ENCODE results near the gene VAMP2. TPM values are rescaled to one million over a fixed set of nuclear protein-coding genes. Genes with fewer than 3 reads are reported as not detected.

VAMP2 gene
- total and polyA plus RNA-seq, 2 donors (not counting 1 experiment from before 2014, with no cell fraction given): 162 to 209 TPM

GRCh38 chr17:8155231-8155995 is 7.3 kb downstream of the VAMP2 start:
- TF ChIP-seq EZH2 (IDR thresholded peaks at IDR 0.05; ENCODE audit: borderline replicate concordance, insufficient read depth, low read depth, low read length, poor library complexity, severe bottlenecking): no peak
- TF ChIP-seq CTCF (IDR thresholded peaks at IDR 0.05): no peak
- peaks cover 56 to 85% of the 10 kb centered on the region in 2 donors for H3K4me1 ChIP-seq (ENCODE audit: control insufficient read depth in 2 of 2, insufficient read depth in 2 of 2, low read length in 2 of 2)
- peaks cover 49% of the 10 kb centered on the region for H3K4me1 Mint-ChIP-seq
- H4K20me1 ChIP-seq (ENCODE audit: control insufficient read depth, insufficient read depth, low read length, poor library complexity, severe bottlenecking): peaks cover 44% of the 10 kb centered on the region
- H3K27me3 ChIP-seq (replicated peaks in 1 of 4; ENCODE audit: control extremely low read depth in 1 of 4, control insufficient read depth in 3 of 4, insufficient read depth in 4 of 4, low read length in 3 of 4): no peaks in the 10 kb centered on the region
- H3K27ac ChIP-seq (ENCODE audit: low read length in 2 of 2): peak overlapping the region; percentile 97 to 100
- WGBS (ENCODE audit: insufficient coverage): 70% methylated on average over 14 of the region's 14 CpGs
- intact Hi-C loops (cut with micrococcal nuclease): no loop called here
- no peaks in the 10 kb centered on the region for H3K27me3 Mint-ChIP-seq
- H3K36me3 ChIP-seq (replicated peaks in 1 of 2; ENCODE audit: control extremely low read depth in 1 of 2, control insufficient read depth in 1 of 2, extremely low read depth in 1 of 2, insufficient read depth in 2 of 2, low read length in 1 of 2): peaks cover 0 to 13% of the 10 kb centered on the region in 2 experiments
- CTCF ChIA-PET: interaction anchor here (1.1 to 7.7 kb wide), 4 partner anchors 18 to 95 kb away, joined by 3 to 86 read pairs (median 17); no protein-coding TSS in a partner anchor
- peak overlapping the region; percentile 88 for H3K4me2 ChIP-seq (replicated peaks; ENCODE audit: low read depth, low read length, poor library complexity, severe bottlenecking)
- no peak overlapping the region for H2AFZ ChIP-seq (ENCODE audit: insufficient read depth, low read depth, low read length, poor library complexity, severe bottlenecking)
- H3K27ac Mint-ChIP-seq: no peak overlapping the region
- peak overlapping the region; percentile 88 for H3K9ac ChIP-seq (ENCODE audit: low read length)
- peak; percentile 53 for DNase-seq
- no peak overlapping the region for H3K4me3 Mint-ChIP-seq
- H3K9me3 ChIP-seq (ENCODE audit: control extremely low read depth in 1 of 3, control insufficient read depth in 2 of 3, insufficient read depth in 1 of 3, low read length in 2 of 3): peaks cover 0 to 6% (median 0%) of the 10 kb centered on the region in 3 donors
- ATAC-seq (ENCODE audit: low read depth): no peak
- POLR2A ChIA-PET: interaction anchor here (0.7 to 4.5 kb wide), 10 partner anchors 16 to 852 kb away, joined by 3 to 23 read pairs (median 9); partner anchors contain the start of genes ALOXE3, BORCS6, SLC25A35 and TMEM107
- peak overlapping the region; percentile 69 to 96 (median 84) for H3K4me3 ChIP-seq (ENCODE audit: control extremely low read depth in 1 of 5, extremely low read depth in 1 of 5, insufficient read depth in 1 of 5, low read depth in 2 of 5, low read length in 4 of 5)
- H3K79me2 ChIP-seq (ENCODE audit: control insufficient read depth, insufficient read depth, low read length): peaks cover 37% of the 10 kb centered on the region
- no peaks in the 10 kb centered on the region for H3K9me3 Mint-ChIP-seq (ENCODE audit: insufficient read depth)

All from B cell (primary cell).